Osteoblast (primary cell): Measurements from ENCODE around the gene TSPO. TPM values are rescaled to one million over a fixed set of nuclear protein-coding genes. Genes with fewer than 3 reads are reported as not detected.
A peak's percentile ranks its signal among the peaks of the same experiment; 100 is the strongest.

Experiments
- DNase-seq: peaks from one replicate; pipeline ENCODE4 v3.0.0; 2011; ENCODE audit warnings: low spot score, mixed read lengths; ENCODE audit not compliant: insufficient read length; ENCODE audit errors: missing footprints
- H2AFZ ChIP-seq: 2 replicates; pipeline ENCODE4 v1.6.0; 2011; ENCODE audit warnings: mild to moderate bottlenecking, low read length
- H3K27ac ChIP-seq: 2 replicates; pipeline ENCODE4 v1.5.1; 2011; ENCODE audit warnings: mild to moderate bottlenecking, low read depth, low read length, moderate library complexity
- H3K27me3 ChIP-seq: 2 replicates; pipeline ENCODE4 v1.6.0; 2012; ENCODE audit warnings: mild to moderate bottlenecking, control low read depth, inconsistent platforms, low read length, moderate library complexity; ENCODE audit not compliant: insufficient read depth
- H3K36me3 ChIP-seq: 2 replicates; pipeline ENCODE4 v1.5.1; 2011; ENCODE audit warnings: mild to moderate bottlenecking, low read length, control low read depth, moderate library complexity; ENCODE audit not compliant: insufficient read depth
- H3K4me1 ChIP-seq: 2 replicates; pipeline ENCODE4 v1.5.1; 2011; ENCODE audit warnings: mild to moderate bottlenecking, low read length, control low read depth, moderate library complexity; ENCODE audit not compliant: insufficient read depth
- H3K4me2 ChIP-seq: 2 replicates; pipeline ENCODE4 v1.6.0; 2011; ENCODE audit warnings: mild to moderate bottlenecking, low read length; ENCODE audit not compliant: insufficient read depth
- H3K4me3 ChIP-seq: fragments of 200-600 bp; sonication (generic); 3 replicates; pipeline ENCODE4 v1.5.1; 2012; ENCODE audit warnings: mild to moderate bottlenecking, low read length, inconsistent platforms; ENCODE audit not compliant: insufficient read depth
- H3K79me2 ChIP-seq: 2 replicates; pipeline ENCODE4 v1.6.0; 2012; ENCODE audit warnings: mild to moderate bottlenecking, low read length, control low read depth, inconsistent platforms; ENCODE audit not compliant: insufficient read depth
- H3K9me3 ChIP-seq: 2 replicates; pipeline ENCODE4 v1.5.1; 2011; ENCODE audit warnings: low read depth, low read length, control low read depth
- H4K20me1 ChIP-seq: 2 replicates; pipeline ENCODE4 v1.6.0; 2012; ENCODE audit warnings: mild to moderate bottlenecking, low read length, control low read depth; ENCODE audit not compliant: insufficient read depth
- total RNA-seq: library from RNA; depleted of rRNA; stranded (reverse); fragments of >200 nt; gene quantifications from 2 replicates; pipeline ENCODE4 v1.2.3, GENCODE V29; 2012
- TF ChIP-seq, protein P1 (sequence below): IDR thresholded peaks from 2 replicates; pipeline ENCODE4 v1.5.1; 2011; ENCODE audit warnings: mild to moderate bottlenecking, low read depth, low read length, moderate library complexity; ENCODE audit errors: extremely low read depth

TSPO gene
- total RNA-seq, 1 donor: 297 TPM

DNA sequence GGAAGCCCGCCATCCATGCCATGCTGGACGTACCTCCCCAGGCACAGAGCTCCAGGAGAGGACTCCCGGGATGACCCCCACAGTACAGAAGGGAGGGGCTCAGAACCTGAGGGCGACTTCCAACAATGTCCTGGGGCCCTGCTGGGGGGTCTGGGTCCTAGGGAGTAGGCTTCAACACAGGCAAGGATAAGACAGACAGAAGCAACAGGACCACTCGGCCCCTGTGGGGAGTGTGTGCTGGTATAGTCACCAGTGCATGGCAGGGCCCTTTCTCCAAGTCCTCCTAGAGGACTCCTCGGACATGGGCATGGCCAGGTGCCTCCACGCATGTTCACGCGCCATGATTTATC is 18.7 kb downstream of the TSPO start:
- Histone ChIP-seq H3K4me3 (no peak overlapping the region), H3K79me2 (no peaks in the 10 kb centered on the region), H3K9me3 (no peaks in the 10 kb centered on the region), H3K4me2 (no peak overlapping the region), H3K36me3 (peaks cover 18% of the 10 kb centered on the region), H3K27me3 (no peaks in the 10 kb centered on the region), H3K27ac (no peak overlapping the region), H3K4me1 (peaks cover 3% of the 10 kb centered on the region), H2AFZ (no peak overlapping the region), H4K20me1 (no peaks in the 10 kb centered on the region)
- DNase-seq: no peak
- TF ChIP-seq, protein P1, sequence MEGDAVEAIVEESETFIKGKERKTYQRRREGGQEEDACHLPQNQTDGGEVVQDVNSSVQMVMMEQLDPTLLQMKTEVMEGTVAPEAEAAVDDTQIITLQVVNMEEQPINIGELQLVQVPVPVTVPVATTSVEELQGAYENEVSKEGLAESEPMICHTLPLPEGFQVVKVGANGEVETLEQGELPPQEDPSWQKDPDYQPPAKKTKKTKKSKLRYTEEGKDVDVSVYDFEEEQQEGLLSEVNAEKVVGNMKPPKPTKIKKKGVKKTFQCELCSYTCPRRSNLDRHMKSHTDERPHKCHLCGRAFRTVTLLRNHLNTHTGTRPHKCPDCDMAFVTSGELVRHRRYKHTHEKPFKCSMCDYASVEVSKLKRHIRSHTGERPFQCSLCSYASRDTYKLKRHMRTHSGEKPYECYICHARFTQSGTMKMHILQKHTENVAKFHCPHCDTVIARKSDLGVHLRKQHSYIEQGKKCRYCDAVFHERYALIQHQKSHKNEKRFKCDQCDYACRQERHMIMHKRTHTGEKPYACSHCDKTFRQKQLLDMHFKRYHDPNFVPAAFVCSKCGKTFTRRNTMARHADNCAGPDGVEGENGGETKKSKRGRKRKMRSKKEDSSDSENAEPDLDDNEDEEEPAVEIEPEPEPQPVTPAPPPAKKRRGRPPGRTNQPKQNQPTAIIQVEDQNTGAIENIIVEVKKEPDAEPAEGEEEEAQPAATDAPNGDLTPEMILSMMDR: no peak

- DNase-seq: peak; percentile 65
- Histone ChIP-seq H4K20me1 (no peaks in the 10 kb centered on the region), H2AFZ (no peak overlapping the region), H3K4me3 (no peak overlapping the region), H3K27me3 (no peaks in the 10 kb centered on the region), H3K36me3 (peaks cover 18% of the 10 kb centered on the region), H3K4me1 (peaks cover 3% of the 10 kb centered on the region), H3K9me3 (no peaks in the 10 kb centered on the region), H3K79me2 (no peaks in the 10 kb centered on the region), H3K27ac (no peak overlapping the region), H3K4me2 (no peak overlapping the region)
- TF ChIP-seq, protein P1: no peak
Measured at GRCh38 chr22:43171019-43171491, 19.7 kb downstream of the TSPO start.

- TF ChIP-seq, protein P1: no peak
Measured at GRCh38 chr22:43171607-43172006, 20.2 kb downstream of the TSPO start.

GRCh38 chr22:43172191-43172590 is 20.8 kb downstream of the TSPO start:
- no peaks in the 10 kb centered on the region for H3K9me3 ChIP-seq
- TF ChIP-seq, protein P1: no peak
- H3K4me1 ChIP-seq: peaks cover 3% of the 10 kb centered on the region
- H3K4me2 ChIP-seq: no peak overlapping the region
- no peaks in the 10 kb centered on the region for H3K27me3 ChIP-seq
- H3K36me3 ChIP-seq: peaks cover 18% of the 10 kb centered on the region
- H3K79me2 ChIP-seq: no peaks in the 10 kb centered on the region
- H2AFZ ChIP-seq: no peak overlapping the region
- no peak overlapping the region for H3K4me3 ChIP-seq
- DNase-seq: no peak
- no peak overlapping the region for H3K27ac ChIP-seq
- H4K20me1 ChIP-seq: no peaks in the 10 kb centered on the region

More at GRCh38 chr22:43171607-43172006, 20.2 kb downstream of the TSPO start:
- Histone ChIP-seq H3K4me3 (no peak overlapping the region), H3K9me3 (no peaks in the 10 kb centered on the region), H2AFZ (no peak overlapping the region), H3K27ac (no peak overlapping the region), H3K4me1 (peaks cover 3% of the 10 kb centered on the region), H3K36me3 (peaks cover 18% of the 10 kb centered on the region), H4K20me1 (no peaks in the 10 kb centered on the region), H3K4me2 (no peak overlapping the region), H3K79me2 (no peaks in the 10 kb centered on the region), H3K27me3 (no peaks in the 10 kb centered on the region)
- peak; percentile 83 for DNase-seq
